NCI-H1930 (cell line): ENCODE data around the gene CAST.
"Not testable (repeated sequence)": the region's sequence is repeated elsewhere in the genome, so short reads cannot be mapped to it uniquely, and the experiment has no call there.

ENCODE experiments used
- DNase-seq, 2 experiments: peaks; one replicate each; lab custom pipeline; 2025; lab: John Stamatoyannopoulos, UW

The CAST gene, protein sequence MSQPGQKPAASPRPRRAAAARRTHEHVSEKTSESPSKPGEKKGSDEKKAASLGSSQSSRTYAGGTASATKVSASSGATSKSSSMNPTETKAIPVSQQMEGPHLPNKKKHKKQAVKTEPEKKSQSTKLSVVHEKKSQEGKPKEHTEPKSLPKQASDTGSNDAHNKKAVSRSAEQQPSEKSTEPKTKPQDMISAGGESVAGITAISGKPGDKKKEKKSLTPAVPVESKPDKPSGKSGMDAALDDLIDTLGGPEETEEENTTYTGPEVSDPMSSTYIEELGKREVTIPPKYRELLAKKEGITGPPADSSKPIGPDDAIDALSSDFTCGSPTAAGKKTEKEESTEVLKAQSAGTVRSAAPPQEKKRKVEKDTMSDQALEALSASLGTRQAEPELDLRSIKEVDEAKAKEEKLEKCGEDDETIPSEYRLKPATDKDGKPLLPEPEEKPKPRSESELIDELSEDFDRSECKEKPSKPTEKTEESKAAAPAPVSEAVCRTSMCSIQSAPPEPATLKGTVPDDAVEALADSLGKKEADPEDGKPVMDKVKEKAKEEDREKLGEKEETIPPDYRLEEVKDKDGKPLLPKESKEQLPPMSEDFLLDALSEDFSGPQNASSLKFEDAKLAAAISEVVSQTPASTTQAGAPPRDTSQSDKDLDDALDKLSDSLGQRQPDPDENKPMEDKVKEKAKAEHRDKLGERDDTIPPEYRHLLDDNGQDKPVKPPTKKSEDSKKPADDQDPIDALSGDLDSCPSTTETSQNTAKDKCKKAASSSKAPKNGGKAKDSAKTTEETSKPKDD

DNA sequence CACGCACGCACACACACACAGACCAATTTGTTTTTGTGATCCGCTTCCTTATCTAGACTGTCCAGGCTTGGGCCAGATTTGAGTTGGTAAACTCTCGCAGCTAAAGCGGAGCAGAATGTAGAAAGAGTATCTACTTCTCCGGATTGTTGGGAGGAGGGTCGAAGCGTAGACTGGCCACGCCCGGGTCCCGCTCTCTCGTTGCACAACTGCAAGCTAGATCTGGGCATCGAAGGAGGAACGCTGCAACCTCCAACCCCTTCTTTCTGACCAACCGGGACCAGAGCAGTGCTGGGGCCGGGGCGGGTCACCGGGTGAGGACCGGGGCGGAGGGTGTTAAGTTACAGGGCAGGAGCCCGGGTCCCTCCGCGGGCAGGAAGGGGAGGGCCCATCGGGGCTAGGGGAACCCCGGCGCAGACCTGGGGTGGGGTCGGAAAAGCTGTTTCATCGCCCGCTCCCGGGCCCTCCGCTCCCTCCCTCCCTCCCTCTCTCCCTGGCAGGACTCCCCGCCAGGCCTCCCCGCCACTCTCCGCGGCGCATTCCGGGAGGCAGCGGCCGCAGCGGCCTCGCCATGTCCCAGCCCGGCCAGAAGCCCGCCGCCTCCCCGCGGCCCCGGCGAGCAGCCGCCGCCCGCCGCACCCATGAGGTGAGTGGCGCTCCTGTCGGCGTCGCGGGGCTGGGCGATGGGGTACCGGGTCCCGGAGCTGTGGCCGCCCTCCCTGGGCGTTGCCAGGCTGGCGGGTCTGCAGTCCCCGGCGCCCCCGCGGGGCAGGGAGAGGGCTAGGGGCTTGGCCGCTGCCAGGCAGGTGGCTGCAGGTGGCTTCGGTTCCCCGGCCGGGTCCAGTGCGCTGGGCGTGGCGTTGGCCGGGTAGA lies at the start of gene CAST:
Gene CAST, plus strand, starts transcription at position 522 of the 870 bp plus-strand sequence. Its CDS starts 47 bp downstream, at position 569.
- DNase-seq: peak; percentile 20 to 23

DNA sequence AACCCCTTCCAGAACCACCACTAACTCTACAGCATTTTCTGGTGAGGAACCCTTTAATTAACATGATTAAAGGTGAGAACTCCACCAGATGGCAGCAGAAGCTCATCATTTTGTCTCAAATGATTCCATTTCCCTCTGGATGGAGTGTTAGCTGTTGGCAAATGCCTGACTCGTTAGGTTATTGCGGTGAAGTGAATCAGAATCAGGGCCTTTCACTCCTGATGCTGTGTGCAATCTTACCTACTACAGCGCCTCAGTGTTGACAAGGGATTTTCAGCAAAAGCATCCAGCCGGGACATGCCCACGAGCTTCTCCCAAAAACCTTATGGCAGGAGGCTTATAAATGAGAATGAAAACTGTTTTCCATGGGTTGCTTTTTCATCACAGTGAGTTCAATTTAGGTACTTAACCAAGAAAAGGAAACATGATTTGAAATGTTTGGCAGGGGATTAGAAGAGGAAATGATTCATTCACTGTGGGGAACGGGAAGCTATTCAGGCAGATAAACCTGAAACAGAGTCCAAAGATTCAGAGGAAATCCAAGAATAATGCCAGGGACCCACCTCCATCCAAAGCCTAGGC lies 48.0 kb upstream of the CAST start:
- DNase-seq: peak; percentile 11 to 32

DNA sequence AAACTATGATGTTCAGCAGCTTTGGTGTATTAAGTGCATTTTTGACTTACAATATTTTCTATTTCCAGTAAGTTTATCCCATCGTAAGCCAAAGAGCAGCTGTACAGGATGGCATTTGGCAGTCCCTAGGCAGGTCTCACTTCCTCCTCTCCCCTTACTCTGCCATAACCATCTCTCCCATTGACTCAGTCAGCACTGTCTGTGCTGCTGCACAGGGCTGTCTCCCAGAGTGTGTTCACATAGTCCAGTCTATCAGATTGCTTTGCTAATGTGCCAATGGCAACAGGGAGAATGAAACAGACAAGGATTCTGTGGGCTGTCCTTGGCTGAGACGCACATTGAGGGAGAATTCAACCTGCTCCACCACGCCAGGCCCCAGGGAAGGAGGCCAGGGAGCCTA lies 47.0 kb upstream of the CAST start:
- DNase-seq: no peak

DNA sequence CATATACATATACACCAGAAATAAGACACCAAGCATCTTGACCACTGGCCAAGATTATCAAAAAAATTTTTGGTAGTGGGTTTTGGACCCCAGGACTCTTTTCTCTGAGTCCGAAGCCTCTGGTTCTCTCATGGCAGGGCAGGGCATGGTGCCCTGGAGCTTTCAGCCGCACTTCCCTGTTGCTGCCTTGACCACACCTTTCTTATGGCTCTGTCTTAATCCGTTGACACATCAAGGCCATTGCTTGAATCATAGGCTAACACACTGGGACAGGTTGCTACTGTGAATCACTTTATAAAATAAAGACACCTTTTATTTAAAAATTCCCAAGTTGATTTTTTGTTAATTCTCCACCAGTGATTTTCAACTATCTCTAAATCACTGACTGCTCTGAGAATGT lies 45.4 kb upstream of the CAST start:
- DNase-seq: no peak

DNA sequence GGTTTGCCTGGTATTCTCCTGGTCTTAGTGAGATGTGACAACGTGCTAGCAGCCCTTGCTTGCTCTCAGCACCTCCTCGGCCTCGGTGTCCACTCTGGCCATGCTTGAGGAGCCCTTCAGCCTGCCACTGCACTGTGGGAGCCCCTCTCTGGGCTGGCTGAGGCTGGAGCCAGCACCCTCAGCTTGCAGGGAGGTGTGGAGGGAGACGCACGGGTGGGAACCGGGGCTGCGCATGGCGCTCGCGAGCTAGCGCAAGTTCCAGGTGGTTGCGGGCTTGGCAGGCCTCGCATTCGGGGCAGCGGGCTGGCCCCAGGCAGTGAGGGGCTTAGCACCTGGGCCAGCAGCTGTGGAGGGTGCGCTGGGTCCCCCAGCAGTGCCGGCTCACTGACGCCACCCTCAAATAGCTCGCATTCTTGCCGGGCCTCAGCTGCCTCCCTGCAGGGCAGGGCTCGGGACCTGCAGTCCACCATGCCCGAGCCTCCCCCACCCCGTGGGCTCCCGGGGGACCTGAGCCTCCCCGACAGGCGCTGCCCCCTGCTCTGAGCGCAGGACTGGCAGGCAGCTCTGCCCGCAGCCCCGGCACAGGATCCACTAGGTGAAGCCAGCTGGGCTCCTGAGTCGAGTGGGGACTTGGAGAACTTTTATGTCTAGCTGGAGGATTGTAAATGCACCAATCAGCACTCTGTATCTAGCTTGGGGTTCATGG lies 43.7 kb upstream of the CAST start:
- DNase-seq: not testable (repeated sequence)

DNA sequence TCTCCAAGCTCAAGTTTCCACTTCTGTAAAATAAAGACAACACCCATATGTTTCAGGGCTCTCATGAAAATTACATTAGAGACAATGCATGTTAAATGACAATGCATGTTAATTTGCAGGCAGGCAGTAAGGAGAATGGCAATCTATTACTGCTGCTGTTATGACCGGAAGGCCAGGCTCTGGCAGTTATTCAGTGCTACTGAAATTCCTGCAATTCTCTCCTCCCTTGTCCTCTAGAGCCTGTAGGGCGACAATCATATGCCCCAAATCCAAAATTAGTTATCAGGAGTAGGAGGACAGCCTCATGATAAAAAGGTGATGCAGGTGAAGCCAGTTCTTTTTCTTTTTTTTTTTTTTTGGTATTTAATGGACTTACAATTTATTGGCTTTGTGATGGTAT lies 42.2 kb upstream of the CAST start:
- no peak for DNase-seq

DNA sequence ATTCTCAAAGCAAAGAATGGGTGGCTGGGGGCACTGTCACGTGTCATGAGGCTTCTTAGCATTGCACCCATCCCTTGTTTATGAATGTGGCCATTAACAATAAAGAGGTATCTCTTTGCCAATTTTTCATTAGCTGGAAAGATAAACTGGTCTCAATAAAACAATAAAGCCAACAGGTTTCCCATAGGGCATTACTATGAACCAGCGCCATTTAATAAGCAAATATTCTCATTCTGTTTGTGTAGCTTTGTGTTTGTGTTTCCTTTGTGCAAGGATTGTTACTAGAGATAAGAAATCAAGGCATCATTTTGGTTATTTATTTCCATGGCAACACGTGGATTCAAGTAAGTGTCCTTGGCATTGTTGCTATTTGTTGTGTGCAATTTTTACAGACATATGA lies 37.6 kb upstream of the CAST start:
- peak; percentile 68 to 78 for DNase-seq

DNA sequence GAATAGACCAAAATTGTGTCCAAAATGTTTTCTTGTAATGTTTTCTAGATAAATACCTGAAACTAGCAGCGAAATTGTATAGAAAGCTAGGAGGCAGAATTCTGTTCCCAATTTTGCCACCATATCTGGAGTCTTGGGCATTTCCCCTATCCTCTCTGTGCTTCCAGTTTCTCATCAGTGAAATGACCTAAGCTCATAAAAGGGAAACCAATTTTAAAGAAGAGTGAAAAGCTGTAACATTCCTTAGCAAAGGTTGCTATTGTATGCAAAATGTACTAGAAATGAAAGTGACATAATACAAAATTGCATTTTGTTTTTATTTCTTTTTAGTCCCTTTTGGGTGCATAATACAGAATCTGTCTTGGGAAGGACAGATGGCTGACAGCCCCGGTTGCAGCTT lies 36.8 kb upstream of the CAST start:
- no peak for DNase-seq

DNA sequence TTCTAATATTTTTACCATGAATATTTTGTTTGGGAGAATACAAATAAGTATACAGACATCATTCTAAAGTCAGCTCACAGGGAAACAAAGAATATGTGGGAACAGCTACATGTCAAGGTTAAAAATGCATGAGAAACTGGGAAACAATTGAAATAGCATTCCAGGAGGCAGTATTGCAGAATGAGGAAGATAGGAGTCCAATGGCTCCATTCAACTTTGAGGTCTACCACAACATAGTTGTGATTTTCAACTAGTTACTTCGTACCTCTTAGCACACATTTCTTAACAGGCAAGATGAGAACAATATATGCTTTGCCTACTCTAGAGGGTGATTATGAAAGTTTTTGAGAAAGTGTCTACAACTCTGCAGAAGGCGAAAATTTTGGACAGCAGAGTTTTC lies 35.2 kb upstream of the CAST start:
- DNase-seq: no peak

DNA sequence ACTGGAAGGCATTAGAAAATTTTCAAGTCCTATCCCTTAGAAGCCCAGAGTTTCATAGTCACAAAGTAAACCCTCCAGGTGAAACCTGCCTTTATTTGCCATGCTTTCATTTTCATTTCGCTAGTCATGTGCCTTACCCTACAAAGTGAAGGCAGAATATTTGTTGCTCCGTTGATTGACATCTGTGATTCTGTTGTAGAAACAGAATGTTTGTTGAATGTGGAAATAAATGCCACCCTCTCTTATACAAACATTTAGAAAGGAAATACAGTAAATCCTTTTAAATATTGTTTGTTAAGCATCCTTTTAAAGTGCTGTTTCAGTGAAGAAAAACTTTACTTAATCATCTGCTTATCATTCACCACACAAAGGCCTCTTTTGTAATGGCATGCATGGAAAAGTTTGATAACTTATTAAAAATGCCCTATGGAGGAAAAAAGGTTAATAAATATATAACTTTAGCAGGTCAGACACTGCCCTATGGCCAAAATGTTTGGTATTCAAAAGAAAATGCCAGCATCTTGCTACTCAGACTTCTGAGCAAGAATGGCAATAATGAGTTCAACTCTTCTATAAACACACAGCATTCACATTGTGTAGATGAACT lies 34.3 kb upstream of the CAST start:
- no peak for DNase-seq

DNA sequence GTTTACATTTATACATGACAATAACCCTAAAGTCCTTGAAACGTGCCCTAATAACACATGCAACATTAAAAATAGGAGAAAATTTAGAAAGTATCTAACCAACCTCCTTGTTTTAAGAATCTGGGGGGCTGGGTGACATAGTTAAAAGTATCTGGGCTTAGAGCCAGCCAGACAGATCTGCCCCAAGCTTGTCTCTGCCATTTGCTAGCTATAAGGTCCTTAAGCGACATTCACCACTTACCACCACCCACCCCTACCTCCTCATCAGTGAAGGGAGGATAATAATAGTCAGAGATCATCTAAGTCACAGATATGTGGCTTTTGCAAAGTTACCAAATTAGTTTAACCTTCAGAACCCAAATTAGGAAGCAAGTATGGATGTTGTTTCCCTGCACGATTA lies 33.8 kb upstream of the CAST start:
- no peak for DNase-seq

DNA sequence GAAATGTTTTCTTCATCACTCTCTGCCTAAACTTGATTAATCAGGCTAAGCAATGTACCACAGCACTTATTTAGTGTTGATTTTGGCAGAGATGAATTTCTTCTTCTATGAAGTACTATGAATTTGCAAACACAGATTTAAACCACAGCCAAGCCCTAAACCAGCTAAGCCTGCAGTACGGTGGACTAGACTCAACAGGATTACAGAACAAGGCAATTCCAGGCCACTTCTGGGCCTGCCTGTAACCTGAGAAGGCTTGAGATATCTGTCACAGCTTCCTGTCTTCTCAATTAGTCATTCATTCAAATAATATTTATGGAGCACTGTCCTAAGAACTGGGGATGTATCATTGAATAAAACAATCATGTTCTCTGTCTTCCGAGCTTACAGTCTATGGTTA lies 32.4 kb upstream of the CAST start:
- DNase-seq: no peak

DNA sequence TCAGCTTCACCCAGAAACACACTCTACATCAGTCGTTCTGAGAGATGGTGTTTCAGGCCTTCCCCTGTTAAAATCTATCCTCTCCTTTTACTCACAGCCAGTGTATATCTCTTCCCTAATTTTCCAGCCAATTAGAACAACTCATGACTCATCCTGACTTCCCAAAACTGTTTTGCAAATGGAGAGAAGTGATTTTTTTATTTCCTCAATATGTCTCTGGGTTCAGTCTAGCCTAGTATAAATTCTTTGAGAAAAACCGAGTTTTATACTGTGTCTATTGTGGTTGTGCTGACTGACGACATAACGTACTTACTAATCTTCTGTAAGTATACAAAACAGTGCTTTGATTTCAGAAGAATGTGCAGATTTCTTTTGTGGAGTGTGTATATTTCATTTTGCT lies 28.4 kb upstream of the CAST start:
- no peak for DNase-seq

DNA sequence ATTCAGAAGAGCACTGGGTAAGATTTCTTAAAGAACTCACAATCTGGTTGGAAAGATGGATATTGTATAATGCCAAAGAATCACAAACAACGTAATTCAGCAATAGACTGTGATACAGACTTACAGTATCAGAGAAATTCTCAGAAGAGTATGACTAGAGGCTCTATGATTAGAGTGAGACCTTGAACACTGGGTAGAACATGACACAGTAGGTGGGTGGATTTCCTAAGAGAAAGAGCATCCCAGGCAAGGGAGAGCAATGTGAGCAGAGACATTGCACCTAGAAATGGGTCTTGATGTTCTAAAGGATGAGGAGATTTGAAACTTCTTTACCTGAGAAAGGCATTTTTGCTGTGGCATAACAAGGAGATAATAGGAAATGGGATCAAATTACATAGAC lies 27.3 kb upstream of the CAST start:
- DNase-seq: no peak

DNA sequence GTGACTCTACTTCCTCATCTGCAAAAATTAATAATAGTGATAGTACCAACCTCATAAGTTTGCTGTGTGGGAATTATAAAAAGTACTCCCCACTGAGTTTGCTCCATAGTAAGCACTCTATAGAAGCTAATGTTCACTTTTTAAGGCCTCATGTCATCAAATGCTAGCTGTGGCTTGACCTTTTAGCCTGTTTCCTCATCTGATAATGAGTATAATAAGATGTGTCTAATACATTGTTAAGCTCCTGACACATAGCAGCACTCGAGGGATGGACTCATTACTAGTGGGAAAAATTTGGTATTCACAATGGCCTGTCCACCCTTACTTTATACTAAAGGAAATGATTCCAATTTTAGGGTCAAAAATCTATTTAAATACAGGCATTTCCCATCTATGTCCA lies 26.1 kb upstream of the CAST start:
- DNase-seq: no peak

DNA sequence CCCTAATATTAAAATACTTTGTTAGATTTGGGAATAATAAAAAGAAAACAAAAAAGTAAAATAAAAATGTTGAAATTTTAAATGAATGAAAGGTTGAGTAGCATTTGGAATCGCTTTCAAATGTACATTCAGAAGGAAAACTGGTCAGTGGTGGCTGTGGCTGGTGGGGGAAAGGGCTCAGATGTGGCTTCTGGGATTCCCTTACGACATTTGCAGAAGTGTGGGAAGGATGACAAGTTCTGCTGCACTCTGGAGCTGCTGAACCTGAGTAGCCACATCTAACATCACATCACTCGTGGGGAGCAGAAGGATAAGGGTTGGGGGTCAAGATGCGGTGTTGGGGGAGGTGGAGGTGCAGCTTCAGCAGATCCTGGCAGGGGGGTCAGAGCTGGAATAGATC lies 25.6 kb upstream of the CAST start:
- no peak for DNase-seq

DNA sequence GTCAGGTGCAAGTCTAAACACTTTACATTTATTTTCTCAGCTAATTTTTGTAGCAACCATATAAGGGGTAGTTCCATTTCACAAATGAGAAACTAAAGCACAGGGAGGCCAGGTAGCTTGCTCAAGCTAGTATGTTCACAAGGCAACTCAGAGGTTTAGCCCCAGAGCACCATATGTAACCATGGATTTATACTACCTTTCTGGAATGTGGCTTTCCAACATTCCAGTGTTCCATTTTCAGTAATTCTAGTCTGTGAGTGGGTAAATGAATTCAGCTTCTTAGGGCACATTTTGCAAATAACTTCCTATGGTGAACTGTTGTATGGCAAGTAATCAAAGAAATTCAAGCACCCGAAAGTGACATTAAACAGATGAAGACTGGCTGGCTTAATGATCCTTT lies 25.0 kb upstream of the CAST start:
- no peak for DNase-seq

DNA sequence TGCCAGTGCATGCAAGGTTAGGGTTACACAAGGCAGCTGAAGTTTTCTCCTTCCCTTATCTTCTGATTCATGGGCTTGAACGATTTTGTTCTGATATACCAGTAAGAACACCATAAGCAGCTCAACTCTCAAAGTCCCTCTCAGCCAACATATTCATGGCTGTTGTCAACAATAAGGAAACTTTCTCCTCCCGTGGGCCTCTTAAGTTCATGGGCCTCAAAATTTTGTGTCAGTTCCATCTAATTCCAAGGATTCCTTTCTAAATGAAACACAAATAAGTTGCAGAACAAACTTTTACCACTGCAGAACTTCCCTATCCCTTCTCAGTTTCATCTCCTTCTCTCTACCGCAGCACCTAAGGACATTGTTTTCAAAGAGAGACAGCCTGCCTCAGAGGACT lies 23.6 kb upstream of the CAST start:
- no peak for DNase-seq

DNA sequence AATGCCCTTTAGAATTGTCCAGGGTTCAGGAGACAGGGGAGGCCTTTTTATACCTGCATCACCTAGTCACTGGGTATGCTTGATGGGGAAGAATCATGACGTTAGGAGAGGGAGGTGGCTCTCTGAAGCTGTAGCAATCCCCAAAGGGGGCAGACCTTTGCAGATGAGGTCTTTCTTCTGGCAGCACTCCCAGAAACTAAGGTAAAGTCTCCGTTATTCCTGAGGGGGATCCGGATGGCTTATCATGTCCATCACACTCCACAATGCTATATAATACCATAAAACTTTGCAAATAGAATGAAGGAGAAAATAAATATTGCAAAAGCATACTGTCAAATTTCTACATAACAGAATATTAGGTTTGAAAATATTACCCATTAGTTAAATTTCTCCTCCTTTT lies 21.5 kb upstream of the CAST start:
- no peak for DNase-seq

DNA sequence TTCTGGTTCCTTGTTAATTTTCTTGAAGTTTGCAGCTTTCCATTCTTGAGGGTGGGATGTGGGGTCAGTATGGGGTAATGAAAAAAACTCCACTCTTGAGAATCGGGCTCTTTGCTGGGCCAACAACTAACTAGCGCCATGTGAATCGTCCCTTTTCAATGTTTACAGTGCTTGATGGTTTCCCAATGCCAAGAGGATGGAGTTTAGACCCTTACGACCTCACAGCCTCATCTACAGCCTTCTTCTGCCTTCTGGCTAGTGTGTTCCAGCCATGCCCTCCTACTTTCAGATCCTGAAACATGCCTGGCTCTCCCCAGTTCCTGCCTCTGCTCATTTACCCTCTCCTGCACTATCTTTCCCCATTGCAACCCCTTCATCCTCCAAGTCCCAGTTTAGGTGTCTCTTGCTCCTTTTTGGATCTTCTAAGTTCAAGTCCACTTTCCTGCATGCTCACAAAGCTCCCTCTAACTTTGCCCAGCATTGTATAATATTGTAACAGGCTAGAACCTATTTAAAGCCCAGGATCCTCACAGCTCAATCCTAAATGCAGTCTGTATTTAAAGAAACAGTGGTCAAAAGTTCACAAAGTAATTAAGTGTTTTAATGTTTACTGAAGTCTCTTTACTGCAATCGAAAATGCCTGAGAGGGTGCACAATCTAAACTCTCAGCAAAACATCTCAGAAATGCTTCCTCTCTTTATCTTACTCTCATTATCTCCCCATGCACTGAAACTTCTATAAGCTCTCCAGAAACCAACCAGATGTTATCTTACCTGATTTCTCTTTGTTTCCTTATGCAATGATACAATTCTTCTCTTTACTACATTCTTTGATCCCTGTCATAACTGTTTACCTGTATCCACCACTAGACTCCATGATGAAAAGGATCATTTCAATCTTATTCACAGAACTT lies 20.6 kb upstream of the CAST start:
- no peak for DNase-seq
